ENCODE results near the gene POC1B.

- TF ChIP-seq CTCF (IDR thresholded peaks at IDR 0.05) = no peak
- no peak for TF ChIP-seq POLR2AphosphoS5 (IDR thresholded peaks at IDR 0.05)
- no peak for TF ChIP-seq POLR2A (IDR thresholded peaks at IDR 0.05; ENCODE audit: low read depth)
These were observed 21.1 kb downstream of the POC1B start for GRCh38 chr12:89504560-89505346.

Data from esophagus muscularis mucosa (tissue), 3 donors.